GM12801 (cell line): ENCODE measurements around the gene PIGS.

ENCODE experiments used
- TF ChIP-seq, protein P1 (sequence below): IDR thresholded peaks from one replicate; pipeline ENCODE4 v1.5.1; 2011; ENCODE audit warnings: control low read depth; ENCODE audit not compliant: insufficient read length; ENCODE audit errors: extremely low read depth

The PIGS gene

DNA sequence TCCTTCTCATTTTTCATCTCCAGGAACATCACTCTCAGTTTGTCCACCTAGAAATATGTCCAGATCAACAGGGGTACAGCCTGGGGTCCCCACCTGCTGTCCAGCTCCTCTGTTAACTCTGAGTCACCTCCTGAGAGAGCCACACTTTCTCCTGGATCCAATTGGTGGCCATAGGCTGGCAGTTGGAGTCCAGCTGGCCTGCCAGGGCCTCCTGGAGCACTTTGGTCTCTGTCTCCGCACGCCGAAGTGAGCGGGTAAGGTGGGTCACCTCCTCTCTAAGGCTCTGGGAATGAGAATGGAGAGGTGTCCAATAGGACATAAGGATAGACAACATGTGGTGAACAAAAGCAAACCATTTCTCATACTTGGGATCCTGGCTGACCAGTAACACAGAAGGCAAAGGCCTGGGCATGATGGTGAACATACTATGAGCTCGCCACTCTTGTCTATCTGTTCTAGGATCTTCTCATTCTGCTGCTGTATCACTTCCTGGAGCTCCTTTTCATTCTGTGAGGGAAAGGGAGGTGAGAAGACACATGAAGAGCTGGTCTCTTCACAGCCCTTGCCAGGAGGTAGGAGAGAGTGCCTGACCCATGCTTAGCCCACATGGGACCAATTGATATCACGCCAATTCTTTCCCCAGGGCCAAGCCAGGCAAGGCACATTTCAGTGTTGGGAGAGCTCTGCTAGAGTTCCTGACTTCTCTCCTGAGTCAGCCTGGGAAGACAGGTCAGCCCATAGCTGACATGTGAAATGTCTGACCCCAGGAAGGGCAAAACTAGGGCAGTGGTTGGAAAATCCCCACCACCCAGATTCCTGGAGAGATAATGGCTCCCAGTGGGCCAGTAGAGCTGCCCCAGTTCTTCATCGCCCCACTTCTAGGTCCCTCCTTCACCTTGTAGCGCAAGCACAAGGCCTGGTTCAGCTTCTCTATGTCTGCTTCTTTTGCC is 7.2 kb upstream of the PIGS start:
- TF ChIP-seq, protein P1, sequence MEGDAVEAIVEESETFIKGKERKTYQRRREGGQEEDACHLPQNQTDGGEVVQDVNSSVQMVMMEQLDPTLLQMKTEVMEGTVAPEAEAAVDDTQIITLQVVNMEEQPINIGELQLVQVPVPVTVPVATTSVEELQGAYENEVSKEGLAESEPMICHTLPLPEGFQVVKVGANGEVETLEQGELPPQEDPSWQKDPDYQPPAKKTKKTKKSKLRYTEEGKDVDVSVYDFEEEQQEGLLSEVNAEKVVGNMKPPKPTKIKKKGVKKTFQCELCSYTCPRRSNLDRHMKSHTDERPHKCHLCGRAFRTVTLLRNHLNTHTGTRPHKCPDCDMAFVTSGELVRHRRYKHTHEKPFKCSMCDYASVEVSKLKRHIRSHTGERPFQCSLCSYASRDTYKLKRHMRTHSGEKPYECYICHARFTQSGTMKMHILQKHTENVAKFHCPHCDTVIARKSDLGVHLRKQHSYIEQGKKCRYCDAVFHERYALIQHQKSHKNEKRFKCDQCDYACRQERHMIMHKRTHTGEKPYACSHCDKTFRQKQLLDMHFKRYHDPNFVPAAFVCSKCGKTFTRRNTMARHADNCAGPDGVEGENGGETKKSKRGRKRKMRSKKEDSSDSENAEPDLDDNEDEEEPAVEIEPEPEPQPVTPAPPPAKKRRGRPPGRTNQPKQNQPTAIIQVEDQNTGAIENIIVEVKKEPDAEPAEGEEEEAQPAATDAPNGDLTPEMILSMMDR: no peak

DNA sequence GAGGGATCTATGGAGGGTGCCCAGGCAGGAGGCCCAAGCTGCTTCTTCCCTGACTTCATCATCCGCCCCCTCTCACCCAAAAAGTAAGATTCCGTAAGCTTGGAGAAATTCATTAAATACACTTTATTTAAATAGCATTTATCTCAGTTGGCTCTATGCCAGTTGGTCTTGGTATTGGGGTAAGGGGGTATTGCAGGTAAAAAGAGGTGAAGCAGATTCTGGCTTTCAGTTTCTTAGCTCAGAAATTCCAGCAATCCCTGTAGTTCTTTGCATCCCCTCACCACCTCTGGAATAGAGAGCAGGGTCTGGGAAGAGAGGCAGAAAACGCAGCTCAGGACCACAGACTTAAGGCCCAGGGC is 6.1 kb upstream of the PIGS start:
- TF ChIP-seq, protein P1: no peak

DNA sequence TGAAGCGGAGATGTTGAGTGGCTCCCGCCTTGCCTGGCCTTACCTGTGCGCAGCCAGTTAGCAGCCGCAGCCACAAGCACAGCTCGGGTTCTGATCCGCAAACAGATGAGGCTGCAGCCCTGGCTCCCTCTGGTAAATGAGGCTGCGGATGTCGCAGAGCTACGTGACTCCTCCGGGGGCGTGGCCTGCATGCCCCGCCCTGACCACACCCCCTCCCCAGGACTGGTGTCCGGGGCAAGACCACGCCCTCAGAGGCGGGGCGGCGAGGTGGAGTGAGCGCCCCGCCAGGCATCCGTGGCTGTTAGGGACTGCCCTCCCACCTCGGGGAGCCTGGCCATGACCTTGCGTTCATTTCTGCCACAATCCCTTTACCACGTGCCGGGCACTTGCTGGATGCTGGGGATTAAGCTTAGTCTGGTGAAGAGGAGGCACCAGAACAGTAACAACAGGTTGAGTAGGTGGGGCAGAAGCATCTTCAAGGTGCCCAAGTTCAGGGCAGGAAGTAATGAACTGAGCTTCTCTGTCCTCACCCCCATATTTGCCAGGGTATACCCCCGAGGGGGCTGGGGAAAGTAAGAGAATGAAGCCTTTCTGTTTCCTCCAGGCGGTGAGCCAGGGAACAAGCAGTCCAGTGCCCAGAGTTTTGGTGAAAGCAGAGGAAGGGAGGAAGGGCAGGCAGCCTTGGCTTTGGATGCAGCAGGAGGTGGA is 5.6 kb upstream of the PIGS start, which contains the start of gene ALDOC:
TSS of gene ALDOC (minus strand) at position 138 of the 708 bp plus-strand sequence. CDS start 1,363 bp downstream, outside the sequence.
- TF ChIP-seq, protein P1: no peak

DNA sequence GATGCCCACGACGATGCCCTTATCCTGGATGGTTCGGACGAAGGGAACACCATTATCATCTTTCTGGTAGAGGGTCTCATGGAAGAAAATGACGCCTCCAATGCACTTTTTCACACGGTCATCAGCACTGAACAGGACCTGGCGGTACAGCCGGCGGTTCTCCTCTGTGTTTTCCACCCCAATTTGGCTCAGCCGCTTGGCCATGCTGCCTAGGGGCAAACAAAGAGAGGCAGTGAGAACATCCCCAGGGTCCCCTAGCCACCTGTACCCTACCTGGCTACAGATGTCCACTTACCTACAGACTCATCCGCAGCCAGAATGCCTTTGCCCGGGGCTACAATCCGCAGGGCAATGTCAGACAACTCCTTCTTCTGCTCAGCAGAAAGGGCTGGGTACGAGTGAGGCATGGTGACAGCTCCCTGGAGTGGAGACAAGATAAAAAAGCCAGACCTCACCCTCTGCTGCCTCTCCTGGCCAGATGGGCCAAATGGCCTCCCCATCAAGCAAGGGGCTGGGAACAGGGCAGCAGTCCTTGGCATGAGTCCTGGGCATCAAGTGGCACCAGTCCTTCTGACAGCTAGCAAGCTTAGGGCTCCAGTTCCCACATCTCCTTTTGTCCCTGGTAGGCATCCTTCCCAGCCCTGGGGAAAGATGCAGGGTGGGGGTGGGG is 3.9 kb upstream of the PIGS start:
- TF ChIP-seq, protein P1: no peak

DNA sequence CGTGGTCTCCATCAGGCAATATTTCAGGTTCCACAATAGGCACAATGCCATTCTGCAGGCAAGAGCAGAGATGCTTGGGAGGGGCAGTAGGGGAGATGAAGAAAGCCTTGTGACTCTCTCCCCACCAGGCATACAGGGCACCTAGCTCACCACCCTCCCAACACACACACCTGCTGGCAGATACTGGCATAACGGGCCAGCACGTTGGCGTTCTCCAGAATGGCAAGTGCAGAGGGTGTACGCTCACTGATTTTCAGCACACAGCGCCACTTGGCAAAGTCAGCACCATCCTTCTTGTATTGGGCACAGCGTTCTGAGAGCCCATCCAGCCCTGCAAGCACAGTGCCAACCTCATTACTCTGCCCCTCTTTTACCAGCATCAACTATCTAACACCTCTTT is 3.2 kb upstream of the PIGS start:
- TF ChIP-seq, protein P1: no peak

DNA sequence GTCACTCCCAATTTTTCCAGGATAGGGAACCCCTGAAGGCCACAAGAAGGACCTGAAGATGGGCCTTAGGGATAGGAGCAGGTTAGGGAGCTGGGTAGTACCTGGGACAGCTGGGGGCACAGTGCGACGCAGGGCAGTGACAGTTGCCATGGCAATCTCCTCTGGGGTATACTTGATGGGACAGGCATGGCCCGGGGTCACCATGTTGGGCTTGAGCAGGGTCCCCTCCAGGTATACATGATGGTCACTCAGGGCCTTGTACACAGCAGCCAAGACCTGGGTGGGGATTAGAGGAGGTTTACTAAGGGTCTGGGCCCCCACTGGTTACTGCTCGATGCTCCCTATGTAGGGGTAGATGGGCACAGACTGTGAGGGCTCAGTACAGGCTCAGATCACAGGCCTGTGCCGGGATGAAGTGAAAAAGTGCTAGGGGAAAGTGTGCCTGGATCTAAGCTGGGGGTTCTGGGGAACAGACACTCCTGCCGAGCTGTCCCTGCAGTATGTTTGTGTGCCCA is 2.7 kb upstream of the PIGS start:
- TF ChIP-seq, protein P1: no peak

DNA sequence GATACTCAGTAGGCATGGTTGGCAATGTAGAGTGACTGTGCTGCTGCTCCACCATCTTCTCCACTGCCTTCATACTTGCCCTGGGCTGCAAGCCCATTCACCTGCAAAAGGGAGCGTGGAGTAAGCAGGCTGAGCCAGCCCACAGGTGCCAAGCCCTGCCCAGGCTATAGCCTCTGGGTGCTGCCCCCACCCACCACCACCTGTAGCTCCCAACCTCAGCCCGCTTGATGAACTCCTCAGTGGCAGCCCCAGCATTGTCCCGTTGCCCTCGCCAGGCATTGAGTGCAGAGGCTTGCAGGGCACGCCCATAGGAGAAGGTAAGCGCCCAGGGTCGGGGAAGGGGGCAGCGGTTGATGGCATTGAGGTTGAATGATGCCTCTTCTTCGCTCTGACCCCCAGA is 2.2 kb upstream of the PIGS start:
- TF ChIP-seq, protein P1: no peak
